HepG2 (cell line): ENCODE measurements around the gene CDH2.

Source experiments
- CTCF ChIP-seq: sonication (generic); formaldehyde crosslinking; IDR thresholded peaks from 2 replicates; pipeline ENCODE4 v1.5.0; 2020; ENCODE audit warnings: mild to moderate bottlenecking, missing genetic modification reagents, moderate library complexity
- JUND ChIP-seq: sonication (generic); formaldehyde crosslinking; IDR thresholded peaks from 2 replicates; pipeline ENCODE4 v1.8.0; 2022; ENCODE audit warnings: mild to moderate bottlenecking, missing genetic modification reagents
- MAFF ChIP-seq: IDR thresholded peaks from 2 replicates; pipeline ENCODE4 v1.6.1; 2011; ENCODE audit warnings: low read depth, low read length, improper control_type of control experiment
- MAZ ChIP-seq, 2 experiments: sonication (generic) in 1 of 2; formaldehyde crosslinking in 1 of 2; IDR thresholded peaks; 2 replicates each; pipeline versions ENCODE4 v1.5.0 to v1.6.1; 2012 to 2020; ENCODE audit warnings: low read depth in 2 of 2, mild to moderate bottlenecking in 2 of 2, borderline replicate concordance in 1 of 2, improper control_type of control experiment in 1 of 2, low read length in 1 of 2, missing genetic modification reagents in 1 of 2, moderate library complexity in 1 of 2
- MEIS2 ChIP-seq: sonication (generic); formaldehyde crosslinking; IDR thresholded peaks from 2 replicates; pipeline ENCODE4 v1.9.0; 2021; ENCODE audit warnings: mild to moderate bottlenecking, missing genetic modification reagents
- NFYB ChIP-seq: sonication (generic); formaldehyde crosslinking; IDR thresholded peaks from 2 replicates; pipeline ENCODE4 v1.4.0; 2020; ENCODE audit warnings: missing genetic modification reagents
- SIN3A ChIP-seq: IDR thresholded peaks from 2 replicates; pipeline ENCODE4 v1.6.1; 2011; ENCODE audit warnings: low read depth, mild to moderate bottlenecking, control low read depth, low read length, borderline replicate concordance
- SMC3 ChIP-seq: IDR thresholded peaks from 2 replicates; pipeline ENCODE4 v1.6.1; 2011; ENCODE audit warnings: low read length, improper control_type of control experiment
- TBP ChIP-seq: sonication (generic); formaldehyde crosslinking; IDR thresholded peaks from 2 replicates; pipeline ENCODE4 v1.5.0; 2020; ENCODE audit warnings: missing genetic modification reagents
- ZNF354B ChIP-seq: sonication (generic); formaldehyde crosslinking; IDR thresholded peaks from 2 replicates; pipeline ENCODE4 v1.8.0; 2022; ENCODE audit warnings: mild to moderate bottlenecking, missing genetic modification reagents

GRCh38 chr18:28095041-28095440 is 81.9 kb downstream of the CDH2 start:
- TF ChIP-seq MEIS2 (CRISPR knock-in tag) (no peak), MAZ (IDR thresholded peaks at IDR 0.05; ENCODE audit: borderline replicate concordance, low read depth, low read length) (no peak), MAZ (CRISPR knock-in tag; IDR thresholded peaks at IDR 0.05; ENCODE audit: low read depth) (no peak), ZNF354B (CRISPR knock-in tag) (no peak), SIN3A (no peak), MAFF (no peak), NFYB (CRISPR knock-in tag) (no peak), TBP (CRISPR knock-in tag) (no peak), CTCF (CRISPR knock-in tag) (no peak), JUND (CRISPR knock-in tag) (no peak), SMC3 (no peak)
